ENCODE data around the gene TOX3.

DNA sequence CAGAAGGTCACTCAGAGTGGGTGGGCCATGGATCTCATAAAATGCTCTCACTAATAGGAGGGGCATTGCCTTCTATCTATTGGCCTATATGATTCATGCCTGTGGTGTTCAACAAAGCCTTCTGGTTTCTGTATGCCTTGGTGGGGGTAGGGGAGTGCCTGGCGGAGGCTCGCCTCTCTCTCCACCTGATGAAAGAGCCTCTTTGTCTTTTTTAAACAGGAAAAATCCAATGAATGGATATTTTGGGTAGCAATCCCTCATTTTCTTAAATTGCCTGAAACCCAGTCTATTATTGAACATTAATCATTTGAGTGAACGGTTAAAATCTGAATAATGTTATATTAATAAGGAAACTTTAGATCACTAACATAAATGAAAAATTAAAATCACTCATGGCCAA is 90.6 kb downstream of the TOX3 start:
- TF ChIP-seq, protein P1, sequence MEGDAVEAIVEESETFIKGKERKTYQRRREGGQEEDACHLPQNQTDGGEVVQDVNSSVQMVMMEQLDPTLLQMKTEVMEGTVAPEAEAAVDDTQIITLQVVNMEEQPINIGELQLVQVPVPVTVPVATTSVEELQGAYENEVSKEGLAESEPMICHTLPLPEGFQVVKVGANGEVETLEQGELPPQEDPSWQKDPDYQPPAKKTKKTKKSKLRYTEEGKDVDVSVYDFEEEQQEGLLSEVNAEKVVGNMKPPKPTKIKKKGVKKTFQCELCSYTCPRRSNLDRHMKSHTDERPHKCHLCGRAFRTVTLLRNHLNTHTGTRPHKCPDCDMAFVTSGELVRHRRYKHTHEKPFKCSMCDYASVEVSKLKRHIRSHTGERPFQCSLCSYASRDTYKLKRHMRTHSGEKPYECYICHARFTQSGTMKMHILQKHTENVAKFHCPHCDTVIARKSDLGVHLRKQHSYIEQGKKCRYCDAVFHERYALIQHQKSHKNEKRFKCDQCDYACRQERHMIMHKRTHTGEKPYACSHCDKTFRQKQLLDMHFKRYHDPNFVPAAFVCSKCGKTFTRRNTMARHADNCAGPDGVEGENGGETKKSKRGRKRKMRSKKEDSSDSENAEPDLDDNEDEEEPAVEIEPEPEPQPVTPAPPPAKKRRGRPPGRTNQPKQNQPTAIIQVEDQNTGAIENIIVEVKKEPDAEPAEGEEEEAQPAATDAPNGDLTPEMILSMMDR (IDR thresholded peaks at IDR 0.05; ENCODE audit: extremely low read depth in 1 of 2, insufficient read depth in 1 of 2, low read depth in 1 of 2, low read length in 2 of 2): no peak
- TF ChIP-seq FOS (IDR thresholded peaks at IDR 0.05; ENCODE audit: borderline replicate concordance, insufficient read depth, low read length): no peak
- TF ChIP-seq EZH2 (IDR thresholded peaks at IDR 0.05; ENCODE audit: borderline replicate concordance, low read depth, low read length, severe bottlenecking): no peak
- TF ChIP-seq MYC (IDR thresholded peaks at IDR 0.05; ENCODE audit: low read depth, low read length): no peak
- no peak for TF ChIP-seq POLR2A (IDR thresholded peaks at IDR 0.05; ENCODE audit: low read depth, low read length)
- TF ChIP-seq POLR2AphosphoS5 (IDR thresholded peaks at IDR 0.05; ENCODE audit: insufficient read depth, low read depth, low read length): no peak
- TF ChIP-seq, protein P2, sequence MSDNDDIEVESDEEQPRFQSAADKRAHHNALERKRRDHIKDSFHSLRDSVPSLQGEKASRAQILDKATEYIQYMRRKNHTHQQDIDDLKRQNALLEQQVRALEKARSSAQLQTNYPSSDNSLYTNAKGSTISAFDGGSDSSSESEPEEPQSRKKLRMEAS (IDR thresholded peaks at IDR 0.05; ENCODE audit: insufficient read depth, insufficient read length): no peak
